WTC11 (cell line): ENCODE results near the gene SAT2. TPM values are rescaled to one million over a fixed set of nuclear protein-coding genes. Genes with fewer than 3 reads are reported as not detected.

Experiments used
- CDX4 ChIP-seq: fragments of 250-450 bp; sonication (Bioruptor Pico); IDR thresholded peaks from 2 replicates; pipeline ENCODE4 v1.9.0; 2021; ENCODE audit warnings: moderate library complexity, mild to moderate bottlenecking, inconsistent platforms, borderline replicate concordance
- CREB1 ChIP-seq: sonication (generic); formaldehyde crosslinking; IDR thresholded peaks from 2 replicates; pipeline ENCODE4 v1.8.0; 2023; ENCODE audit warnings: mild to moderate bottlenecking, missing genetic modification reagents
- E2F5 ChIP-seq: sonication (generic); formaldehyde crosslinking; IDR thresholded peaks from 2 replicates; pipeline ENCODE4 v1.8.1; 2022; ENCODE audit warnings: mild to moderate bottlenecking, moderate library complexity, missing genetic modification reagents
- FOXJ3 ChIP-seq: sonication (generic); formaldehyde crosslinking; IDR thresholded peaks from 2 replicates; pipeline ENCODE4 v1.9.0; 2021; ENCODE audit warnings: missing genetic modification reagents, mild to moderate bottlenecking, borderline replicate concordance
- FOXP1 ChIP-seq: sonication (generic); formaldehyde crosslinking; IDR thresholded peaks from 2 replicates; pipeline ENCODE4 v1.8.0; 2022; ENCODE audit warnings: missing genetic modification reagents, mild to moderate bottlenecking, moderate library complexity, borderline replicate concordance
- NFYB ChIP-seq: sonication (generic); formaldehyde crosslinking; conservative IDR thresholded peaks from 2 replicates; pipeline ENCODE4 v1.8.0; 2022; ENCODE audit warnings: low read depth, missing genetic modification reagents
- NR1H2 ChIP-seq: sonication (generic); formaldehyde crosslinking; IDR thresholded peaks from 2 replicates; pipeline ENCODE4 v1.9.0; 2021; ENCODE audit warnings: mild to moderate bottlenecking, moderate library complexity, missing genetic modification reagents
- RORB ChIP-seq: fragments of 250-450 bp; sonication (Bioruptor Pico); IDR thresholded peaks from 2 replicates; pipeline ENCODE4 v1.9.0; 2021; ENCODE audit warnings: mild to moderate bottlenecking
- SMAD3 ChIP-seq: sonication (generic); formaldehyde crosslinking; IDR thresholded peaks from 2 replicates; pipeline ENCODE4 v1.8.0; 2022; ENCODE audit warnings: missing genetic modification reagents, mild to moderate bottlenecking, borderline replicate concordance
- SP1 ChIP-seq: sonication (generic); formaldehyde crosslinking; conservative IDR thresholded peaks from 2 replicates; pipeline ENCODE4 v1.8.1; 2022; ENCODE audit warnings: missing genetic modification reagents
- USF1 ChIP-seq: sonication (generic); formaldehyde crosslinking; IDR thresholded peaks from 2 replicates; pipeline ENCODE4 v1.8.0; 2022; ENCODE audit warnings: mild to moderate bottlenecking, missing genetic modification reagents
- total RNA-seq: library from RNA; stranded (reverse); gene quantifications from 3 replicates; pipeline ENCODE4 v1.2.3, GENCODE V29; 2021
- TF ChIP-seq, protein P1 (sequence below): sonication (generic); formaldehyde crosslinking; IDR thresholded peaks from 2 replicates; pipeline ENCODE4 v1.8.0; 2022; ENCODE audit warnings: mild to moderate bottlenecking, missing genetic modification reagents
- TF ChIP-seq, protein P2 (sequence below): sonication (generic); formaldehyde crosslinking; IDR thresholded peaks from 2 replicates; pipeline ENCODE4 v1.8.0; 2023; ENCODE audit warnings: missing genetic modification reagents, mild to moderate bottlenecking, borderline replicate concordance
- TF ChIP-seq, protein P3 (sequence below): fragments of 250-450 bp; sonication (Bioruptor Pico); IDR thresholded peaks from 2 replicates; pipeline ENCODE4 v1.9.0; 2021; ENCODE audit warnings: mild to moderate bottlenecking
- TF ChIP-seq, protein P4 (sequence below): sonication (generic); formaldehyde crosslinking; IDR thresholded peaks from 2 replicates; pipeline ENCODE4 v1.8.0; 2023; ENCODE audit warnings: mild to moderate bottlenecking, missing genetic modification reagents
- TF ChIP-seq, protein P5 (sequence below): sonication (generic); formaldehyde crosslinking; IDR thresholded peaks from 2 replicates; pipeline ENCODE4 v1.8.1; 2023; ENCODE audit warnings: mild to moderate bottlenecking, missing genetic modification reagents, moderate library complexity

The SAT2 gene
- total RNA-seq, 1 experiment from 2014 or later = 75.8 TPM

- TF ChIP-seq, protein P1, sequence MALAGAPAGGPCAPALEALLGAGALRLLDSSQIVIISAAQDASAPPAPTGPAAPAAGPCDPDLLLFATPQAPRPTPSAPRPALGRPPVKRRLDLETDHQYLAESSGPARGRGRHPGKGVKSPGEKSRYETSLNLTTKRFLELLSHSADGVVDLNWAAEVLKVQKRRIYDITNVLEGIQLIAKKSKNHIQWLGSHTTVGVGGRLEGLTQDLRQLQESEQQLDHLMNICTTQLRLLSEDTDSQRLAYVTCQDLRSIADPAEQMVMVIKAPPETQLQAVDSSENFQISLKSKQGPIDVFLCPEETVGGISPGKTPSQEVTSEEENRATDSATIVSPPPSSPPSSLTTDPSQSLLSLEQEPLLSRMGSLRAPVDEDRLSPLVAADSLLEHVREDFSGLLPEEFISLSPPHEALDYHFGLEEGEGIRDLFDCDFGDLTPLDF (CRISPR knock-in tag) = peak; percentile 55; the same call in 1 of the 2 replicates
- TF ChIP-seq FOXP1 (CRISPR knock-in tag) (peak; percentile 49; the same call in 1 of the 2 replicates), NR1H2 (CRISPR knock-in tag) (peak; percentile 61; the same call in 1 of the 2 replicates), FOXJ3 (CRISPR knock-in tag) (no peak), E2F5 (peak; percentile 94; the same call in 1 of the 2 replicates), NFYB (CRISPR knock-in tag) (no peak), USF1 (0 out of 2 replicates have a peak, but pooled peaks have one; percentile 1), CDX4 (CRISPR knock-in tag) (no peak), CREB1 (CRISPR knock-in tag) (0 out of 2 replicates have a peak, but pooled peaks have one; percentile 55), RORB (CRISPR knock-in tag) (no peak), SMAD3 (CRISPR knock-in tag) (peak; percentile 17; the same call in 1 of the 2 replicates), SP1 (CRISPR knock-in tag) (peak; percentile 76; the same call in 1 of the 2 replicates)
- TF ChIP-seq, protein P2, sequence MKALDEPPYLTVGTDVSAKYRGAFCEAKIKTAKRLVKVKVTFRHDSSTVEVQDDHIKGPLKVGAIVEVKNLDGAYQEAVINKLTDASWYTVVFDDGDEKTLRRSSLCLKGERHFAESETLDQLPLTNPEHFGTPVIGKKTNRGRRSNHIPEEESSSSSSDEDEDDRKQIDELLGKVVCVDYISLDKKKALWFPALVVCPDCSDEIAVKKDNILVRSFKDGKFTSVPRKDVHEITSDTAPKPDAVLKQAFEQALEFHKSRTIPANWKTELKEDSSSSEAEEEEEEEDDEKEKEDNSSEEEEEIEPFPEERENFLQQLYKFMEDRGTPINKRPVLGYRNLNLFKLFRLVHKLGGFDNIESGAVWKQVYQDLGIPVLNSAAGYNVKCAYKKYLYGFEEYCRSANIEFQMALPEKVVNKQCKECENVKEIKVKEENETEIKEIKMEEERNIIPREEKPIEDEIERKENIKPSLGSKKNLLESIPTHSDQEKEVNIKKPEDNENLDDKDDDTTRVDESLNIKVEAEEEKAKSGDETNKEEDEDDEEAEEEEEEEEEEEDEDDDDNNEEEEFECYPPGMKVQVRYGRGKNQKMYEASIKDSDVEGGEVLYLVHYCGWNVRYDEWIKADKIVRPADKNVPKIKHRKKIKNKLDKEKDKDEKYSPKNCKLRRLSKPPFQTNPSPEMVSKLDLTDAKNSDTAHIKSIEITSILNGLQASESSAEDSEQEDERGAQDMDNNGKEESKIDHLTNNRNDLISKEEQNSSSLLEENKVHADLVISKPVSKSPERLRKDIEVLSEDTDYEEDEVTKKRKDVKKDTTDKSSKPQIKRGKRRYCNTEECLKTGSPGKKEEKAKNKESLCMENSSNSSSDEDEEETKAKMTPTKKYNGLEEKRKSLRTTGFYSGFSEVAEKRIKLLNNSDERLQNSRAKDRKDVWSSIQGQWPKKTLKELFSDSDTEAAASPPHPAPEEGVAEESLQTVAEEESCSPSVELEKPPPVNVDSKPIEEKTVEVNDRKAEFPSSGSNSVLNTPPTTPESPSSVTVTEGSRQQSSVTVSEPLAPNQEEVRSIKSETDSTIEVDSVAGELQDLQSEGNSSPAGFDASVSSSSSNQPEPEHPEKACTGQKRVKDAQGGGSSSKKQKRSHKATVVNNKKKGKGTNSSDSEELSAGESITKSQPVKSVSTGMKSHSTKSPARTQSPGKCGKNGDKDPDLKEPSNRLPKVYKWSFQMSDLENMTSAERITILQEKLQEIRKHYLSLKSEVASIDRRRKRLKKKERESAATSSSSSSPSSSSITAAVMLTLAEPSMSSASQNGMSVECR = 0 out of 2 replicates have a peak, but pooled peaks have one; percentile 21
- TF ChIP-seq, protein P3, sequence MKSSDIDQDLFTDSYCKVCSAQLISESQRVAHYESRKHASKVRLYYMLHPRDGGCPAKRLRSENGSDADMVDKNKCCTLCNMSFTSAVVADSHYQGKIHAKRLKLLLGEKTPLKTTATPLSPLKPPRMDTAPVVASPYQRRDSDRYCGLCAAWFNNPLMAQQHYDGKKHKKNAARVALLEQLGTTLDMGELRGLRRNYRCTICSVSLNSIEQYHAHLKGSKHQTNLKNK (CRISPR knock-in tag) = 0 out of 2 replicates have a peak, but pooled peaks have one; percentile 46
- TF ChIP-seq, protein P4, sequence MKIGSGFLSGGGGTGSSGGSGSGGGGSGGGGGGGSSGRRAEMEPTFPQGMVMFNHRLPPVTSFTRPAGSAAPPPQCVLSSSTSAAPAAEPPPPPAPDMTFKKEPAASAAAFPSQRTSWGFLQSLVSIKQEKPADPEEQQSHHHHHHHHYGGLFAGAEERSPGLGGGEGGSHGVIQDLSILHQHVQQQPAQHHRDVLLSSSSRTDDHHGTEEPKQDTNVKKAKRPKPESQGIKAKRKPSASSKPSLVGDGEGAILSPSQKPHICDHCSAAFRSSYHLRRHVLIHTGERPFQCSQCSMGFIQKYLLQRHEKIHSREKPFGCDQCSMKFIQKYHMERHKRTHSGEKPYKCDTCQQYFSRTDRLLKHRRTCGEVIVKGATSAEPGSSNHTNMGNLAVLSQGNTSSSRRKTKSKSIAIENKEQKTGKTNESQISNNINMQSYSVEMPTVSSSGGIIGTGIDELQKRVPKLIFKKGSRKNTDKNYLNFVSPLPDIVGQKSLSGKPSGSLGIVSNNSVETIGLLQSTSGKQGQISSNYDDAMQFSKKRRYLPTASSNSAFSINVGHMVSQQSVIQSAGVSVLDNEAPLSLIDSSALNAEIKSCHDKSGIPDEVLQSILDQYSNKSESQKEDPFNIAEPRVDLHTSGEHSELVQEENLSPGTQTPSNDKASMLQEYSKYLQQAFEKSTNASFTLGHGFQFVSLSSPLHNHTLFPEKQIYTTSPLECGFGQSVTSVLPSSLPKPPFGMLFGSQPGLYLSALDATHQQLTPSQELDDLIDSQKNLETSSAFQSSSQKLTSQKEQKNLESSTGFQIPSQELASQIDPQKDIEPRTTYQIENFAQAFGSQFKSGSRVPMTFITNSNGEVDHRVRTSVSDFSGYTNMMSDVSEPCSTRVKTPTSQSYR (CRISPR knock-in tag) = 0 out of 2 replicates have a peak, but pooled peaks have one; percentile 14
- TF ChIP-seq, protein P5, sequence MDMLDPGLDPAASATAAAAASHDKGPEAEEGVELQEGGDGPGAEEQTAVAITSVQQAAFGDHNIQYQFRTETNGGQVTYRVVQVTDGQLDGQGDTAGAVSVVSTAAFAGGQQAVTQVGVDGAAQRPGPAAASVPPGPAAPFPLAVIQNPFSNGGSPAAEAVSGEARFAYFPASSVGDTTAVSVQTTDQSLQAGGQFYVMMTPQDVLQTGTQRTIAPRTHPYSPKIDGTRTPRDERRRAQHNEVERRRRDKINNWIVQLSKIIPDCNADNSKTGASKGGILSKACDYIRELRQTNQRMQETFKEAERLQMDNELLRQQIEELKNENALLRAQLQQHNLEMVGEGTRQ (CRISPR knock-in tag) = peak; percentile 28; the same call in 1 of the 2 replicates
These were observed 44.1 kb downstream of the SAT2 start, which contains the start of gene MPDU1 (continued) for GRCh38 chr17:7583253-7584109.
